Left lung (tissue), 10 donors: ENCODE data around the gene TSSK3. TPM values are rescaled to one million over a fixed set of nuclear protein-coding genes. Genes with fewer than 3 reads are reported as not detected.

Source experiments
- ATAC-seq: fragments of 200-7000 bp; cut with Tn5 transposase; one replicate; pipeline ENCODE4 v1.9.1; 2020; ENCODE audit warnings: moderate library complexity
- DNase-seq, 4 donors: peaks; one replicate each; pipeline ENCODE4 v3.0.0-alpha.2; 2013 to 2020
- H3K27ac ChIP-seq, 2 donors: fragments of 200-600 bp; sonication (generic) in 1 of 2; one replicate each; pipeline versions ENCODE4 v1.5.0 to v1.8.0; 2020 to 2021
- H3K27me3 ChIP-seq, 2 donors: fragments of 200-600 bp; sonication (generic) in 1 of 2; one replicate each; pipeline versions ENCODE4 v1.5.0 to v1.8.0; 2020 to 2021
- H3K36me3 ChIP-seq, 2 donors: fragments of 200-600 bp; sonication (generic) in 1 of 2; one replicate each; pipeline versions ENCODE4 v1.5.0 to v1.8.0; 2020 to 2021
- H3K4me1 ChIP-seq, 2 donors: fragments of 200-600 bp; one replicate each; pipeline ENCODE4 v1.8.0; 2021
- H3K4me3 ChIP-seq, 2 donors: fragments of 200-600 bp; sonication (generic) in 1 of 2; one replicate each; pipeline versions ENCODE4 v1.5.0 to v1.8.0; 2020 to 2021; ENCODE audit warnings: mild to moderate bottlenecking in 1 of 2
- H3K9me3 ChIP-seq, 2 donors: fragments of 200-600 bp; sonication (generic) in 1 of 2; one replicate each; pipeline versions ENCODE4 v1.5.0 to v1.8.0; 2020 to 2021
- intact Hi-C, 2 donors: fragments of 100-400 bp; cut with DNase I; formaldehyde crosslinking; loops; one replicate each; pipeline versions ENCODE4 v1.11.2 to v1.14.2; 2022
- polyA plus RNA-seq, 6 donors: library from polyadenylated mRNA; unstranded; fragments of 120-200 nt; gene quantifications; one replicate each; pipeline ENCODE4 v1.2.1, GENCODE V29; 2013; ENCODE audit not compliant: insufficient read length in 6 of 6
- total RNA-seq, 2 donors: library from RNA; stranded (reverse); fragmentation: NEBNext Ultra II Directional; extraction: Animal tissue kit (Norgen Biotek cat#: 25700); gene quantifications; one replicate each; pipeline ENCODE4 v1.2.1, GENCODE V29; 2021
- TF ChIP-seq, protein P1 (sequence below), 2 donors: fragments of 200-600 bp; sonication (generic) in 1 of 2; IDR thresholded peaks; one replicate each; pipeline versions ENCODE4 v1.5.0 to v1.8.0; 2021; ENCODE audit warnings: antibody characterized with exemption in 2 of 2
- donor health status: DM: no; HTN: yes; CAD: no.
- donor health status: DM: no; HTN: no; CAD: no.

TSSK3 gene
- total and polyA plus RNA-seq, 8 donors, result 1.8 to 7.8 (median 4.0) TPM

DNA sequence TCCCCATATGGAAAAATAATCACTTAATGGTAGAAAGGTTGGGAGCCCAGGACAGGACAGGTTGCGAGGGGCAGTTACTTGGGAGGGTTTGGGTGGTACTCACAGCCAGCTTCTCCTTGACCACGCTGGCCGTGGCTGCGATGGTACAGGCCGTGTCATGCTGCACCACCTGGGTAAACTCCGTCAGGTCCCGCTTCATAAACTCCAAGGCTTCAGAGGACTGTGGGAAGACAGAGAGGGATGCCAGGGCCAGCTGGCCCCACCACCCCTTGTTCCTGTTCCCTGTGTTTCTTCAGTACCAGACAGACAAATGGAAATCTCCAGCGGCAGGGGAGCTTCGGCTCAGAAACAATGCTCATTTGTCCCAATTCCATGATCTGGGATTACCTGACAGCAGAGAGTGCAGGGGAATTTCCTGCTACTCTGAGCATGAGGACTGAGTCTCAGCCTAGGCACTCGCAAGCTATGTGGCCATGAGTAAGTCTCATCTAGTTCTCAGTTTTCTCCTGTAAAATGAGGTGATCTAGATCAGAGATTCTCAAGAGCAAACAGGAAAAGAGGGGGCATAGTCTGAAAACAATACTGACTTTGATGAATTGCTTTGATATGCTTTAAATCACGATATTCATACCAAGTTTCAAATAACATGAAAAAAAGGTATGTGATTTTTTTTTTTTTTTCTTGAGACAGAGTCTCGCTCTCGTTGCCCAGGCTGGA, 24.5 kb downstream of the TSSK3 start:
- Histone ChIP-seq H3K4me1 (peaks cover 0 to 19% of the 10 kb centered on the region in 2 donors), H3K27ac (no peak overlapping the region), H3K9me3 (no peaks in the 10 kb centered on the region), H3K4me3 (no peak overlapping the region), H3K36me3 (peaks cover 0 to 96% of the 10 kb centered on the region in 2 donors), H3K27me3 (no peaks in the 10 kb centered on the region)
- intact Hi-C loops, result no loop called here
- no peak for DNase-seq
- ATAC-seq, result no peak
- TF ChIP-seq, protein P1, sequence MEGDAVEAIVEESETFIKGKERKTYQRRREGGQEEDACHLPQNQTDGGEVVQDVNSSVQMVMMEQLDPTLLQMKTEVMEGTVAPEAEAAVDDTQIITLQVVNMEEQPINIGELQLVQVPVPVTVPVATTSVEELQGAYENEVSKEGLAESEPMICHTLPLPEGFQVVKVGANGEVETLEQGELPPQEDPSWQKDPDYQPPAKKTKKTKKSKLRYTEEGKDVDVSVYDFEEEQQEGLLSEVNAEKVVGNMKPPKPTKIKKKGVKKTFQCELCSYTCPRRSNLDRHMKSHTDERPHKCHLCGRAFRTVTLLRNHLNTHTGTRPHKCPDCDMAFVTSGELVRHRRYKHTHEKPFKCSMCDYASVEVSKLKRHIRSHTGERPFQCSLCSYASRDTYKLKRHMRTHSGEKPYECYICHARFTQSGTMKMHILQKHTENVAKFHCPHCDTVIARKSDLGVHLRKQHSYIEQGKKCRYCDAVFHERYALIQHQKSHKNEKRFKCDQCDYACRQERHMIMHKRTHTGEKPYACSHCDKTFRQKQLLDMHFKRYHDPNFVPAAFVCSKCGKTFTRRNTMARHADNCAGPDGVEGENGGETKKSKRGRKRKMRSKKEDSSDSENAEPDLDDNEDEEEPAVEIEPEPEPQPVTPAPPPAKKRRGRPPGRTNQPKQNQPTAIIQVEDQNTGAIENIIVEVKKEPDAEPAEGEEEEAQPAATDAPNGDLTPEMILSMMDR (IDR thresholded peaks at IDR 0.05), result no peak

DNA sequence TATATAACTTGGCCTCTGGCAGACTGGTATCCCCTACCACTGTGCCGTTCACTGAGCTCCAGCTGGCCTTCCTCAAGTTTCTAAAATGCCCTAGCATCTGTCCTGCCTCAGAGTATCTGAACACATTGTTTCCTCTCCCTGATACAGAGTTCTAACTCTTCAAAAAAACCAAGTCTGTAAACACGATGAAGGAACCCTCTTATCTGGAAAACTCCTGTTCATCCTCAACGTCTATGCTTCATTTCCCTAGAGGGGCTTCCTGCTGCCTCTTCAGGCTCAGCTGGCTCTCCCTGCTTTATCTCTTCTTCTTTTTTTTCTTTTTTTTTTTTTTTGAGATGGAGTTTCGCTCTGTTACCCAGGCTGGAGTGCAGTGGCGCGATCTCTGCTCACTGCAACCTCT, 26.3 kb downstream of the TSSK3 start:
- Histone ChIP-seq H3K4me3 (no peak overlapping the region), H3K27ac (no peak overlapping the region), H3K9me3 (no peaks in the 10 kb centered on the region), H3K4me1 (peaks cover 11 to 37% of the 10 kb centered on the region in 2 donors), H3K27me3 (no peaks in the 10 kb centered on the region), H3K36me3 (peaks cover 0 to 78% of the 10 kb centered on the region in 2 donors)
- ATAC-seq (no peak), DNase-seq (no peak)
- TF ChIP-seq, protein P1 (IDR thresholded peaks at IDR 0.05), result no peak
- intact Hi-C loops, result no loop called here

DNA sequence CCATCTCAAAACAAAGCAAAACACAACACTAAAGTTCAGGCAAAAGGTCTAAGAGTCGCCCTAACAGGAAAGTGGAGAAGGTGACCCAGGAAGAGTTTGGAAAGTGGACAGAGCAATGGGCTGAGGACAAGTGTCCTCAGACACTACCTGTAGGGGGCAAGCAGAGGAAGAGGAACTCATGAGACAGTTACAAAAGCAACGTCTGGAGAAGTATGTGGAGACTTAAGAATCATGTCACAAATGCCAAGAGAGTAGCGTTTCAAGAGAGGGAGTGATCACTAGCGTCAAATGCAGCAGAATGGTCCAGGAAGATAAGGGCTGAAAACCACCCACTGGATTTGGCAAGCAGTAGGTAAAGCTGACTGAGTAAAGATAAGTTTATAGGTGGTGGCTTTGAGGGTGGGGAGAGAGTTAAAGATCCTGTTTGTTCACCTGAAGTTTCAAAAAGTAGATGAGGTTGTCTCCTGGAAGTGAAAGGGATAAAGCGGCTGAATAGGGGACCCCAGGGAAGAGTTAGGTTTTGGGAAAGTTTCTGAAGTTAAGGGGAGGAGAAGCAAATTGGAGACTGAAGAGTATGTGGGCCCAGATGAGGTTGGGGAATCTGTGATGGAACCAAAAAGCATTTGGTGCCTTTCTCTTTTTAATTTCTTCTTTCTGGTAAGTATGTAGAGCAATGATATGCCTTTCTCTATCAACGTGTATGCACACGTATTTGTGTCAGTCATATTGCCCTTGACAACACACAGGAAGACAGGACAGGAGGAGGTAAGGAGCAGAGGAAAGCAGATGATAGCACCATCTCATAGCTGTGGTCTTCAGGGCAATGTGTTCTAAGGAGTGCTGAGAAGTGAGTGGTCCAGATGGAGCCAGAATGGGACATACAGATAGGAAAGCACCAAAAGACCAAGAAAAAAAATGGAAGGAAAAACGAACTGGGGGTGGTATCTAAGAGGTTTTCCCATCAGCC, 28.8 kb downstream of the TSSK3 start:
- H3K4me3 ChIP-seq, result no peak overlapping the region
- no peaks in the 10 kb centered on the region for H3K9me3 ChIP-seq
- H3K36me3 ChIP-seq, result peaks cover 0 to 52% of the 10 kb centered on the region in 2 donors
- DNase-seq, result no peak
- TF ChIP-seq, protein P1 (IDR thresholded peaks at IDR 0.05), result no peak
- ATAC-seq, result no peak
- peak overlapping the region in 1 of 2 donors; percentile 30 for H3K27ac ChIP-seq
- H3K27me3 ChIP-seq, result no peaks in the 10 kb centered on the region
- intact Hi-C loops, result no loop called here
- H3K4me1 ChIP-seq, result peaks cover 11 to 48% of the 10 kb centered on the region in 2 donors

DNA sequence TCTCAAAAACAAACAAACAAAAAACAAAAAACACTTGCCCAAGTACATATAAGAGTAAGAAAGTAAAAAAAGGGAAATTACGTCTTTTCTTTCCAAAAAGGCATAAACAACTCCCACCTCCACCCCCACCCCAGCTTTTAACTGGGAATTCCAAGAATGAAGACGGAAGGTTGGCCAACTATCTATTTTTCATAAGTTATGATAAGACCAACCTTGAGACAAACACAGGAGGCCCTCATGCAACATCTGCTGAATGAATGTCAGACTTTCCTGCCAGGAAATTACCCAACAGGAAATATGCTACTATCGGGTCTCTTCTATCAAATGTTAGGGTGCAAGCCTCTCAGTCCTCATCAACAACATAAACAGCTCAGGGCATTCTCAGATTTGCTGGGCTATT, 30.0 kb downstream of the TSSK3 start:
- no peaks in the 10 kb centered on the region for H3K9me3 ChIP-seq
- TF ChIP-seq, protein P1 (IDR thresholded peaks at IDR 0.05), result no peak
- no peak for DNase-seq
- H3K4me3 ChIP-seq, result no peak overlapping the region
- intact Hi-C loops, result no loop called here
- H3K27me3 ChIP-seq, result no peaks in the 10 kb centered on the region
- H3K4me1 ChIP-seq, result peaks cover 11 to 48% of the 10 kb centered on the region in 2 donors
- H3K27ac ChIP-seq, result peak overlapping the region in 1 of 2 donors; percentile 30
- H3K36me3 ChIP-seq, result peaks cover 0 to 41% of the 10 kb centered on the region in 2 donors
- ATAC-seq, result no peak

DNA sequence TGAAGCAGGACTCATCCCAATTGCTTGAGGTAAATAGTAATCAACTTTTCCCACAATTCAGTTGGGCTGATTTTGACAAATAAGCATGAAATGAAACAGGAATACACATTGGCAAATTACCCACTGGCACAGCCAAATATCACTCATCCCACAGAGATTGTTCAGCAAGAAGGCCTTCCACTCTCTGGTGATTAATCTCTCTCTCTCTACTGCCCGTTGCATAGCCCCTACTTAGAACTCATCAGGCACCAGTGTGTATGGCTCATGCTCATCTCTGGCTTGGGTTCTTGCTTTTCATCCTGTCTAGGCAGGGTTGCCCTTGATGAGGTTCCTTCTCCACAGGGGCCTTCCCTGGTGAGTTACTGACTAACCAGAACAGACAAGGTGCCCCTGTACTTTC, 30.8 kb downstream of the TSSK3 start:
- no peaks in the 10 kb centered on the region for H3K27me3 ChIP-seq
- intact Hi-C loops, result no loop called here
- peak overlapping the region; percentile 89 to 98 for H3K4me3 ChIP-seq
- H3K9me3 ChIP-seq, result no peaks in the 10 kb centered on the region
- ATAC-seq, result no peak
- H3K27ac ChIP-seq, result peak overlapping the region in 1 of 2 donors; percentile 91
- DNase-seq, result no peak
- peaks cover 0 to 34% of the 10 kb centered on the region in 2 donors for H3K36me3 ChIP-seq
- peaks cover 11 to 48% of the 10 kb centered on the region in 2 donors for H3K4me1 ChIP-seq
- TF ChIP-seq, protein P1 (IDR thresholded peaks at IDR 0.05), result no peak
